Parathyroid adenoma (tissue), 2 donors: ENCODE results near the gene HERC2.

Experiments used
- H2AFZ ChIP-seq: fragments of 300-600 bp; sonication (generic); one replicate; pipeline ENCODE4 v1.7.0; 2017; ENCODE audit warnings: antibody characterized with exemption, mild to moderate bottlenecking
- H3K27ac ChIP-seq: fragments of 300-600 bp; sonication (generic); one replicate; pipeline ENCODE4 v1.7.0; 2017
- H3K27me3 ChIP-seq: fragments of 300-600 bp; sonication (generic); one replicate; pipeline ENCODE4 v1.7.0; 2017; ENCODE audit warnings: low read length; ENCODE audit not compliant: control insufficient read depth, insufficient read depth
- H3K36me3 ChIP-seq: fragments of 300-600 bp; sonication (generic); one replicate; pipeline ENCODE4 v1.7.0; 2017; ENCODE audit warnings: low read length; ENCODE audit not compliant: control insufficient read depth, insufficient read depth
- H3K4me1 ChIP-seq: fragments of 300-600 bp; sonication (generic); one replicate; pipeline ENCODE4 v1.7.0; 2017; ENCODE audit warnings: control low read depth
- H3K4me2 ChIP-seq: fragments of 300-600 bp; sonication (generic); one replicate; pipeline ENCODE4 v1.7.0; 2017; ENCODE audit warnings: low read length
- H3K4me3 ChIP-seq: fragments of 300-600 bp; sonication (generic); one replicate; pipeline ENCODE4 v1.7.0; 2017; ENCODE audit warnings: low read depth, low read length
- H3K79me2 ChIP-seq: fragments of 300-600 bp; sonication (generic); one replicate; pipeline ENCODE4 v1.7.0; 2017; ENCODE audit warnings: control low read depth
- H3K9ac ChIP-seq: fragments of 300-600 bp; sonication (generic); one replicate; pipeline ENCODE4 v1.7.0; 2017; ENCODE audit warnings: mild to moderate bottlenecking
- H3K9me3 ChIP-seq: fragments of 300-600 bp; sonication (generic); one replicate; pipeline ENCODE4 v1.7.0; 2017; ENCODE audit warnings: low read length; ENCODE audit not compliant: control insufficient read depth
- TF ChIP-seq, protein P1 (sequence below): fragments of 300-600 bp; sonication (generic); IDR thresholded peaks from one replicate; pipeline ENCODE4 v1.7.0; 2017; ENCODE audit warnings: antibody characterized with exemption, mild to moderate bottlenecking
- donor health status: primary hyperparathyroidism.

HERC2 gene

DNA sequence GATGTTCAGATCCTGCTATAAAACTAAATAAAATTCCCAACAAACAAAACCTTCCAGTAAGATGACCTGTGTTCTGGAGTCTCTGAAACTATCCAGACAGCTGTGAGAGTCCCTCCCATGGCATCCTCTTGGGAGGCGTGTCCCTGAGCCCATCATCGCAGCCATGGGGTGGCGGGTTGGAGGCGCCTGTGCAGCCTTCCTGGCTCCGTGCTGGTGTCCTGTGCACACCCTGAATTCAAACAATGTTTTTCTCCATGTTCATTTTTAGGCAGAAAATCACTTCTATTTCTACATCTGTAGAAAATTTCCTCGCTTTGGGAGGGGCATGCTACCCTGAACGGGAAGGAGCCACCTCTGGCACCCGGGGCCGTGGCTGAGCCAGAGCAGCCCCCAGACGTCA is 203.4 kb downstream of the HERC2 start:
- Histone ChIP-seq H3K4me3 (no peak overlapping the region), H3K36me3 (no peaks in the 10 kb centered on the region), H3K27ac (no peak overlapping the region), H3K4me1 (no peaks in the 10 kb centered on the region), H3K4me2 (no peak overlapping the region), H3K9me3 (no peaks in the 10 kb centered on the region), H3K79me2 (no peaks in the 10 kb centered on the region), H2AFZ (no peak overlapping the region), H3K27me3 (no peaks in the 10 kb centered on the region), H3K9ac (no peak overlapping the region)
- TF ChIP-seq, protein P1, sequence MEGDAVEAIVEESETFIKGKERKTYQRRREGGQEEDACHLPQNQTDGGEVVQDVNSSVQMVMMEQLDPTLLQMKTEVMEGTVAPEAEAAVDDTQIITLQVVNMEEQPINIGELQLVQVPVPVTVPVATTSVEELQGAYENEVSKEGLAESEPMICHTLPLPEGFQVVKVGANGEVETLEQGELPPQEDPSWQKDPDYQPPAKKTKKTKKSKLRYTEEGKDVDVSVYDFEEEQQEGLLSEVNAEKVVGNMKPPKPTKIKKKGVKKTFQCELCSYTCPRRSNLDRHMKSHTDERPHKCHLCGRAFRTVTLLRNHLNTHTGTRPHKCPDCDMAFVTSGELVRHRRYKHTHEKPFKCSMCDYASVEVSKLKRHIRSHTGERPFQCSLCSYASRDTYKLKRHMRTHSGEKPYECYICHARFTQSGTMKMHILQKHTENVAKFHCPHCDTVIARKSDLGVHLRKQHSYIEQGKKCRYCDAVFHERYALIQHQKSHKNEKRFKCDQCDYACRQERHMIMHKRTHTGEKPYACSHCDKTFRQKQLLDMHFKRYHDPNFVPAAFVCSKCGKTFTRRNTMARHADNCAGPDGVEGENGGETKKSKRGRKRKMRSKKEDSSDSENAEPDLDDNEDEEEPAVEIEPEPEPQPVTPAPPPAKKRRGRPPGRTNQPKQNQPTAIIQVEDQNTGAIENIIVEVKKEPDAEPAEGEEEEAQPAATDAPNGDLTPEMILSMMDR = no peak

DNA sequence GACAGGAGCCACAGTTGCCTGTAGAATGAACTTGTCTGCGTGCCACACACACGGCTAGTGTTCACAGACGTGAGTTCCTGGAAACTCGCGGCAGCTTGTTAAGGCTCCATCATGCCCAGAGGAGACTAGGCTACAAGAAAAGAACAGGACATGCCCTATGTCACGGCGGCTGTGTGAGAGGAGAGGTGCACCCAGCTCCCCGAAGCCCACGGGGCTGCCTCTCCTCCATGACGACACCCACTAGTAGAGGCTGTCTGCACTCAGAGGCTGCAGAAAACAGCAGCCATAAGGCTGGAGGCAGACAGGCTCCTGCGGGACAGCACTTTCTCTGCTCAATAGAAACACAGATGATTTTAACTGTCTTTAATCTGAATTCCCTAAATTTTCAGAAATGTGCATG is 203.9 kb downstream of the HERC2 start:
- Histone ChIP-seq H3K9ac (no peak overlapping the region), H3K36me3 (no peaks in the 10 kb centered on the region), H3K9me3 (no peaks in the 10 kb centered on the region), H2AFZ (no peak overlapping the region), H3K27me3 (no peaks in the 10 kb centered on the region), H3K4me2 (no peak overlapping the region), H3K27ac (no peak overlapping the region), H3K4me3 (no peak overlapping the region), H3K4me1 (no peaks in the 10 kb centered on the region), H3K79me2 (no peaks in the 10 kb centered on the region)
- TF ChIP-seq, protein P1 = no peak

DNA sequence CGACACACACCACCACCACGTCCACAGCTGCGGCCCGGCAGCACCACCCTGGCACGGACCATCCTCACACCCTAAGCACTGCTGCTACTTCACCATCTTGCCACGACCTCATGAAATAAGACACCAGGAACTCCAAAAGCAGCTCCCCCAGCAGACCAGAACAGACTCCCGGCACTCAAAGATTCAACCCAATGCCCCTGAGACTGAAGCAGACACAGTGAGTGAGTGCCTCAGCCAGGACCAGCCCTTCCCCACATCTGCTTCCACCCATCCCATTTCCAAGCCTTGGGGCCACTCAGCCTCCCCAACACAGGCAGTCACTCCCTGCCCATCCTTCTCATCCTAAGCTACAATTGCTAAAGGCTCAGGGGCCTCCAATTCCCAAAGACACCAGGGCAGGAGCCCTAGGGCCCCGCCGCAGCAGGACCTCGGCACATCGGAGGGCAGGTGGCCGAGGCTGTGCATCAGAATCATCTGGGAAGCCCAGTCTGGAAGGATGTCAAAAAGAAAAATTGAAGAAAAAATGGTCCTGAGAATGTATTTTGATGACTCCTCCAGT is 204.5 kb downstream of the HERC2 start:
- H2AFZ ChIP-seq = no peak overlapping the region
- H3K79me2 ChIP-seq = no peaks in the 10 kb centered on the region
- no peak overlapping the region for H3K9ac ChIP-seq
- no peak overlapping the region for H3K4me3 ChIP-seq
- H3K9me3 ChIP-seq = no peaks in the 10 kb centered on the region
- TF ChIP-seq, protein P1 = no peak
- no peaks in the 10 kb centered on the region for H3K4me1 ChIP-seq
- H3K27me3 ChIP-seq = no peaks in the 10 kb centered on the region
- no peak overlapping the region for H3K4me2 ChIP-seq
- no peaks in the 10 kb centered on the region for H3K36me3 ChIP-seq
- H3K27ac ChIP-seq = no peak overlapping the region

DNA sequence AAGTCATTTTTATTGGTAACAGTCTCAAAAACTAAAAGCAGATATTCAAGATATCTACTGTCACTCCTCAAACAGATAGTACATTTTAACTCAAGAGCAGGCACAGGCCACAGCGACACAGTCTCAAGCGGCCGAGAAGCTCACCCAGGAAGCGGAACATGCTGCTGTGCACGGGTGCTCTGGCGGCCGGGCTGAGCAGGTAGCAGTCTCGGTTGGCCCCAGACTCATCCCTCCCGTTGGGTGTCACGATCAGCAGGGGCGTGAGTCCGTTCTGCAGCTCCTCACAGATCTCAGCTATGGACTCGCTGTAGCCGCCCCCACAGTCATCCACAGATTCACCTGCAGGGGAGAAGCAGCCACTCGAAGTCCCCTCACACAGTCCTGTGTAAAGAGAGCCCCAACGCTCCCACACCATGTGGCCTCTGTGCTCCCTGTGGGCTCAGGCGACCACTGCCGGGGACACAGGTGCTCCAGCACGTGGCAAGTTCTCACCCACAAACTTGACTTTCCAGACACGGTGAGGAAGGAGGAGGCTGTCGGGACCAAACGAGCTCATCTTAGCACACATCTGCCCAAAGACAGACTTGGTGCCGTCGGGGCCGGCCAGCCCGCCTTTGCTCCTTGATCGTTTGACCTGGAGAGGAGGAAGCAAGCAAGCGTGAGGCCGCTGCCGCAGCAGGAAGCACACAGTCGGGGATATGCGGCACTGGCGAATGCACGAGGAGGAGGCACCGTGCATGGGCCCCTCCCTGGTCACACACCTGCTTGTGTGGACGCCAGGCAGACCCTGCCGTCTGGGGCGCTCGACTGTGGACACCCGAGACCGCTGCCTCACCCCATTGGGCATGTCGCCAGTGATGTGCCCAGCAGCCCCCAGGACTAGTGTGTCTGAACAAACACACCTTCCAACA is 205.2 kb downstream of the HERC2 start:
- H3K4me1 ChIP-seq = no peaks in the 10 kb centered on the region
- no peaks in the 10 kb centered on the region for H3K79me2 ChIP-seq
- H3K9ac ChIP-seq = no peak overlapping the region
- H3K4me3 ChIP-seq = no peak overlapping the region
- no peak overlapping the region for H3K27ac ChIP-seq
- H3K27me3 ChIP-seq = no peaks in the 10 kb centered on the region
- H3K9me3 ChIP-seq = no peaks in the 10 kb centered on the region
- no peaks in the 10 kb centered on the region for H3K36me3 ChIP-seq
- H2AFZ ChIP-seq = no peak overlapping the region
- TF ChIP-seq, protein P1 = no peak
- no peak overlapping the region for H3K4me2 ChIP-seq
